ENCODE data around the gene SLC35A5.
"Not testable (repeated sequence)": the region's sequence is repeated elsewhere in the genome, so short reads cannot be mapped to it uniquely, and the experiment has no call there.

The SLC35A5 gene, protein sequence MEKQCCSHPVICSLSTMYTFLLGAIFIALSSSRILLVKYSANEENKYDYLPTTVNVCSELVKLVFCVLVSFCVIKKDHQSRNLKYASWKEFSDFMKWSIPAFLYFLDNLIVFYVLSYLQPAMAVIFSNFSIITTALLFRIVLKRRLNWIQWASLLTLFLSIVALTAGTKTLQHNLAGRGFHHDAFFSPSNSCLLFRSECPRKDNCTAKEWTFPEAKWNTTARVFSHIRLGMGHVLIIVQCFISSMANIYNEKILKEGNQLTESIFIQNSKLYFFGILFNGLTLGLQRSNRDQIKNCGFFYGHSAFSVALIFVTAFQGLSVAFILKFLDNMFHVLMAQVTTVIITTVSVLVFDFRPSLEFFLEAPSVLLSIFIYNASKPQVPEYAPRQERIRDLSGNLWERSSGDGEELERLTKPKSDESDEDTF

GRCh38 chr3:112561734-112562529 is at the start of gene SLC35A5, which contains the start of gene ATG3:
Gene SLC35A5 (plus strand): TSS chr3:112562045. CDS start chr3:112563404, 1,359 bp downstream.
Gene ATG3 (minus strand): TSS chr3:112561962. CDS start chr3:112561528, 434 bp downstream.
- peak; percentile 96 to 98 for DNase-seq

GRCh38 chr3:112512320-112512719 is 49.5 kb upstream of the SLC35A5 start:
- DNase-seq, result no peak

- no peak for DNase-seq
Measured at GRCh38 chr3:112514527-112515128, 47.2 kb upstream of the SLC35A5 start.

DNA sequence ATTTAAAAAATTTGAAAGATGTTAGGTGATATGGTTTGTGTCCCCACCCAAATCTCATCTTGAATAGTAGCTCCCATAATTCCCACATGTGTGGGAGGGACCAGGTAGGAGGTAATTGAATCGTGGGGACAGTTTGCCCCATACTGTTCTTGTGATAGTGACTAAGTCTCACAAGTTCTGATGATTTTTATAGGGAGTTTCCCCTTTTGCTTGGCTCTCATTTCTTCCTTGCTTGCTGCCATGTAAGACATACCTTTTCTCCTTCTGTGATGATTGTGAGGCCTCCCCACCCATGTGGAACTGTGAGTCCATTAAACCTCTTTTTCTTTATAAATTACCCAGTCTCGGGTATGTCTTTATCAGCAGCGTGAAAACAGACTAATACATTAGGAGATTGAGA is 42.9 kb upstream of the SLC35A5 start:
- DNase-seq, result peak in 1 of 2 experiments; percentile 27

- DNase-seq, result no peak
Measured at GRCh38 chr3:112519424-112520001, 42.3 kb upstream of the SLC35A5 start.

DNA sequence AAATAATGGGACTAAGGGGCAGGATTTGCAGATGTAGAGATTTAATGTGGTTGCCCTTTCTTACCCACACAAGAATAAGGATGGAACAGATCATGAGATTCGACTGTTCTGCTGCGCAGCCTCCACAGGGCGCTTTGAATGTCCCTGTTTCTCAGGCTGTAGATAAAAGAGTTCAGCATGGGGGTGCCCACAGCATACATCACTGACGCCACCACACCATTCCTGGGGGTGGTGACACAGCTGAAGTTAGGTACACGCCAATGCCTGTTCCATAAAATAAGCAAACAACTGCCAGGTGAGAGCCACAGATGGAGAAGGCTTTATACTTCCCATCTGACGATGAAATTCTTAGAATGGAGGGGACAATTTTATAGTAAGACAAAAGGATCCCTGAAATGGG is 37.7 kb upstream of the SLC35A5 start:
- not testable (repeated sequence) for DNase-seq

DNA sequence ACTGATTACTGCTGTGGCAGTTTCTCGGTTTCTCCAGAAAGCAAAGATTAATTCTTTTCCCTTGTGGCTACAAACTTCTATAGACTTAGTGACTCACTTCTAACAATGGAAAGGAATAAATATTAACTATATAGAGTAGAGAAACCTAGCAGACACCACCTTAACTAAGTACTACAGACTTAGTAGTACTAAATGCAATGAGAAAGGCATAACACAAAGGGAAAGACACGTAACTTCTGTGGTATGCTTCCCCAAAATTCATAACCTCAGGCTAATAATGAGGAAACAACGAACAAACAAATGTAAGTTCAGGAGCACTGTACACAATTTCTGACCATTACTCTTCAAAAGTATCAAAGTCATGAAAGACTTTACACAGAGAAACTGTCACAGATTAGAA is 31.3 kb upstream of the SLC35A5 start:
- no peak for DNase-seq

DNA sequence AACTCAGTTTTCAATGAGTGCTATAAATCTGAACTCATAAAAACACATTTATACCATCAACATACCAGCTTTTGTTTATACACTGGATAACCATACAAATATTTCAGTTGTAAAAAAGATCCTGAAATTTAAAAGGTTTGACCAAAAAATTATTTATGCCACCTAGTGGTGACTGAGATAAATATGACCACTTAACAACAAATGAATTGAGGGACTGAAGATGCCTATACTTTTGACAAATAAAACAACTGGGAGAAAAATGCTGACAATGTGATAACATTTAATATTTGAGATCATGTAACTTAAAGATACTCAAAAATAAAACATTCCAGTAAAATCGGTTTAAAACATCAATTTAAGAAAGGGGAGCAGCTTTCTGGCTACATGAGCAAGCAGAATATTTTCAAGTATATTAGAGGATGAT is 30.5 kb upstream of the SLC35A5 start:
- DNase-seq, result no peak

- DNase-seq, result no peak
Measured at GRCh38 chr3:112539825-112540650, 21.8 kb upstream of the SLC35A5 start.

GRCh38 chr3:112546216-112546759 is 15.6 kb upstream of the SLC35A5 start:
- no peak for DNase-seq

DNA sequence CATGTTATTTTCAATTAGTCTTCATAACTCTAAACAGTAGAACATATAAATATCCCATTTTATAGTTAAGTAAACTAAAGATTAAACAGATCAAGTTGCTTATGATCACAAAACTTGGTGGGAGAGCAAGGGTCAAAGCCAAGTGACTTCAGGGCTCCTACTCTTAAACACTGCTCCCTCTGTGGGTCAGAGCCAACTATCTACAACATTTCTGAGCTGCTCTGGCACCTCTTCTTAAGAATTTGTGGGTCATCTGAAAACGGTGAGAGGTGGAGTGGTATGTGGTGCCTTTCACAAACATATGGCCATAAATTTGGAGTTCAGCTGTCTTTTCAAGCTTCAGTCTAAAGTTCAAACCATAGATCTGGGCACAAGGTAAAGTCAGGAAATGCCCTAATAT is 11.0 kb upstream of the SLC35A5 start:
- DNase-seq, result no peak

GRCh38 chr3:112555535-112556170 is 6.2 kb upstream of the SLC35A5 start:
- no peak for DNase-seq

GRCh38 chr3:112557976-112558375 is 3.9 kb upstream of the SLC35A5 start:
- DNase-seq, result no peak

- DNase-seq, result no peak
Measured at GRCh38 chr3:112560307-112560706, 1.5 kb upstream of the SLC35A5 start.

DNA sequence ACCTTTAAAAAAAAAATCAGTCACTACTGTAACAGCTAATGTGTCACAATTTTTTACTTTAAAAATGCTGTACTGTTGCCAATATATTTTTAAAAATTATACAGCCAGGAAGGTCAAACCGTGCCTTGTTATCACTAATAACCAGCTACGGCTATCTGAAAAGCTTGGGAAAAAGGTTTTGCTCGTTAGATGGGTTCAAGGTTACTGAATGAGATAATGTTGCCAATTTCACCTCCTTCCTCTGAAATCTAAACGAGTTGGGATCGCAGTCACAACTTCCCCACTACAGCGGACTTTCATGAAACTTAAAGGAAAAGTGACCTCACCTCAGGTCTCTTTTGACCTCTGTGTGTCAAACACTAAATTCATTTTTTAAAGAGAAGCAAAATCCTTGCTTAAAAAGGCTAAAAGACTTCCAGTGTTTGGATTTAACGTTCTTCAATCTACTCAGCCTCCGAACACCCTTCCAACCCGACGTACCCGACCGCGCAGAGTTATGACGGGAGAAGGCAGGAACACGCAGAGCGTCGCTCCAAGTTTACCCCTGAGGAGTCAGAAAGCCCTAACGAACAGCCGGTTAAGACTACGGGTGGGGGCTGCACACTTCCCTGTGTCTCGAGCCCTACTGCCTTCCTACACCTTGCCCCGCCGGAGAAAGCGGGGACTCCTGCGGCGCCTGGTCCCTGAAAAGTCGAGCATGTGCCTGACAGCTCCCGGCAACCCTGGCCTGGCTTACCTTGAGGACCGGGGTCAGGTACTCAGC is 943 bp upstream of the SLC35A5 start:
- DNase-seq, result peak; percentile 58 to 59

- peak in 1 of 2 experiments; percentile 77 for DNase-seq
Measured at GRCh38 chr3:112561484-112561733, 436 bp upstream of the SLC35A5 start.

GRCh38 chr3:112564247-112564939 is 2.5 kb downstream of the SLC35A5 start:
- DNase-seq, result not testable (repeated sequence)

DNA sequence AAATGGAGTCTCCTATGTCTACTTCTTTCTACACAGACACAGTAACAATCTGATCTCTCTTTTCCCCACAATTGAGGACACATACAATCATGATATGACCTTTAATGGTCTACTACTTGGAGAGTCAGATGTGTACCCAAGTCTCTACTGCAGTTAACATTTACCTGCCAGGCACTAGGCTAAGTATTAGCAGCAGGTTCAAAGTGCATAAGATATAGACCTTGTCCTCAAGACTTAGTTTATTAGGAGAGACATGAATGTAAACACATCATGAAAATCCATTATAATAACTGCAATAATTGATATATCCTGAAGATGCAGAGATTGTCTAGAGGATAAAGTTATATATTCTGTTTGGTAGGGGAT is 3.1 kb downstream of the SLC35A5 start:
- DNase-seq, result no peak

DNA sequence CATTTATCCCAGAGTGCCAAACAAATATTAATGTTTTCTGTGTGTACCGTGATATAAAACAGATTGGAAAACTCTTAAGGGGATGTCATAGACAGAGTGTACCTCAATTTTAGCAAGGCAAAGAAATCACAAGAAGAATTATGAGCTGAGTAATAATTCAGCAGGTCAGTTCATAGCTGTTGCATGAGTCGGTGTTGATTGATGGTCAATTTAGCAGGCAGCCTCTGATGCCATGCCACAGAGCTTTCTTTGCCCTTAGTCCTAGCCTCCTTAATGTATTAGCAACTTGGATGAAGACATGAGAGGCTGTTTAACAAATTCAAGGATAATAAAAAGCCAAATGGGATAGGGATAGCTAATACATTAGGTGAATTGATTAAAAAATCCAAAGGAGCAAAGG is 6.8 kb downstream of the SLC35A5 start:
- no peak for DNase-seq

- DNase-seq, result no peak
Measured at GRCh38 chr3:112569265-112569664, 7.4 kb downstream of the SLC35A5 start.

All from stimulated activated CD4-positive, alpha-beta T cell treated with anti-CD3 and anti-CD28 coated beads, Interleukin-4, amount 100 ng/mL, for 4 hours (primary cell).